Left cardiac atrium (tissue), 4 donors: ENCODE results near the gene RERE. TPM values are rescaled to one million over a fixed set of nuclear protein-coding genes. Genes with fewer than 3 reads are reported as not detected.
A peak's percentile ranks its signal among the peaks of the same experiment; 100 is the strongest.
"Not testable (repeated sequence)": the region's sequence is repeated elsewhere in the genome, so short reads cannot be mapped to it uniquely, and the experiment has no call there.

ENCODE experiments used
- ATAC-seq, 2 donors: fragments of 200-7000 bp; cut with Tn5 transposase; one replicate each; pipeline ENCODE4 v1.9.1; 2020; ENCODE audit warnings: mild to moderate bottlenecking in 2 of 2, moderate library complexity in 2 of 2
- DNase-seq: peaks from one replicate; pipeline ENCODE4 v3.0.0-alpha.2; 2020
- intact Hi-C, 2 donors: fragments of 100-400 bp; cut with DNase I; formaldehyde crosslinking; loops; one replicate each; pipeline versions ENCODE4 v1.14.1 to v1.15.1; 2022 to 2023
- total RNA-seq, 2 donors: library from RNA; stranded (reverse); fragmentation: NEBNext Ultra II Directional; extraction: Animal tissue kit (Norgen Biotek cat#: 25700); gene quantifications; one replicate each; pipeline ENCODE4 v1.2.1, GENCODE V29; 2021
- donor health status: DM: no; HTN: yes; CAD: no.
- donor health status: DM: no; HTN: yes; CAD: no; lungs with severe emphysema.
- donor health status: DM: yes; HTN: yes; CAD: no.
- donor health status: Dilated cardiomyopathy.

The RERE gene
- total RNA-seq, 2 donors from 2014 or later, result 128 to 162 TPM

DNA sequence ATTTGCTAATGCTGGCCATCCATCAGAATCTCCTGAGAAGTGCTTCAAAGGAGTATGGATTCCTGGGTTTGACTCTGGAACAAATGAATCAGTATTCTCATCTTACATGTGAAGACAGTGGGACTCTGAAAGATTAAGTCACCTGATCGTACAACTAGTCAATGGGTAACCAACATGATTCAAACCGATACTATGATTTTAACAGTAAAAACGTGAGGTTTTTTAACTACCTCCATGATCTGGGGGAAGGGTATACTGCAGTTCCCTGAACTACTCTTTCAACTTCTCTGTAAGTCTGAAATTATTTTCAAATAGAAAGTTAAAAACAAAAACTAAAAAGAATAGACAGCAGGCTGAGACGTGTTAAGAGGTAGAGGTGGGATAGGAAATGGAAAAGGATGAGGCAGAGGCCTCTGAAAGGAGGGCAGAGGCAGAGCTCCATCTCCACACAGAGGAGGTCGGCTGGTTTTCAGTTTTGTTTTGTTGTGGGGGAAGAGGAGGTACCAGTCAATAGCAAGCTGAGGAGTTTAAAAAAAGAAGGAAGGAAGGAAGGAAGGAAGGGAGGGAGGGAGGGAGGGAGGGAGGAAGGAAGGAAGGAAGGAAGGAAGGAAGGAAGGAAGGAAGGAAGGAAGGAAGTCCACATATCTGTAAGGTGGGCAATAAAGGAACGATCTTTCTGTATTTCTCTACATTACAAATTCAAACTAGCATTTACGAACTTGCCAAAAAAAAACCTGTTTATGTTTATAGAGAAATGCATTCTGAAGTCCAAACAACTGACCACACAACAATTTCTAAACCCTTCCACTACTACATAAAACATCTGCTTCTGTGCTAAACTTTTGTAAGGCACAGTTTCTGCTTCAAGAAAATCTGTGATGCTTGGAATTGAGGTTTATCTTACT is 213.1 kb downstream of the RERE start:
- intact Hi-C loops, result no loop called here
- no peak for DNase-seq
- ATAC-seq, result no peak

DNA sequence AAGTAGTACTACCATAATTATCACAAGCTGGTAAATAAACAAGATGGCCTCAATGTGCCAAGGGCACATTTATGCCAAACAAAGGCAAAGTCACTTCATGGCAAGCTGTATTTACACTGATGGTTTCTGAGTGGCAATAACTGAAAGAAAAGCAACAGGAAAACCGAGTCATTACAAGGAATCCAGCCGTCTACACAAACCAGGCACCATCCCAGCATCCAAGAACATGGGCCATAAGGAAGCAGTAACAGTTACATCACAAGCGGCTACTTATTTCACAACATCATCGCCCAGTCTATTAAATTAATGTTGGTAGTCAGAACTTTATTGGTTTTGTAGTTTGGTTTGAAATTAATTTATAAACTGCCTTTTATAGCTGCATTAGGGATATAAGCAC is 214.2 kb downstream of the RERE start:
- intact Hi-C loops, result no loop called here
- DNase-seq, result no peak
- ATAC-seq, result no peak

DNA sequence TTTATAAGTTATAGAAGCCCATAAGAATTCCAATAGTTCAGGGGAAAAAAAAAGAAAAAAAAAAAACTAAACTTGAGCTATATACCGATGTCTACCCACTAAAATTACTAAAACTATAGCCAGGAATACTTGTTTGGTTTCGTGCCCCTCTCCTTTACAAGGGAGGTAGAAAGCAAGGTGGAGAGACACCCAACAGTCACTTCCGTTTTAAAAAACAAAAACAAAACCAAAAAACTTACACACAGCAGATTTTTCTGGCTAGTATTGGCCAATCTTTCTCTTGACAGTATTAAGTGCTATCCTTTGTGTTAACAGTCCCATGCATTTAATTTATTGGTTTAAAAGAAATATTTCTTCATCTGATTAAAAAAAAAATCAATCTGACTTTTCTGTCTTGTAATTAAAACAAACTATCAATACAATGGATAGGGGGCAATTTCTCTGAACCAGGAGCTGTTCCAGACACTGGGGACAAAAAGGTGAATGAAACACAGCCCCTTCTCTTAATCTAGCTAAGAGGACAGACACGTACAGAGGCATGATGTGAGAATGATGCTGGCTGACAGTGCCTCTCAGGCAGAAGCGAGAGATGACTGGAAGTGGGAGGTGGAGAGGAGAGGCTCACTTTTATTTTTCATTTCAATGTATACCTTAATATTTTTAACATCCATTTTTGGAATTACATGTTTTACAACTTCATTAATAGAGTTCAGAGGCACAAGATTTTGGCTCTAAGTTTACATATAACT is 214.8 kb downstream of the RERE start:
- intact Hi-C loops, result no loop called here
- DNase-seq (no peak), ATAC-seq (peak in 1 of 2 donors; percentile 26)

DNA sequence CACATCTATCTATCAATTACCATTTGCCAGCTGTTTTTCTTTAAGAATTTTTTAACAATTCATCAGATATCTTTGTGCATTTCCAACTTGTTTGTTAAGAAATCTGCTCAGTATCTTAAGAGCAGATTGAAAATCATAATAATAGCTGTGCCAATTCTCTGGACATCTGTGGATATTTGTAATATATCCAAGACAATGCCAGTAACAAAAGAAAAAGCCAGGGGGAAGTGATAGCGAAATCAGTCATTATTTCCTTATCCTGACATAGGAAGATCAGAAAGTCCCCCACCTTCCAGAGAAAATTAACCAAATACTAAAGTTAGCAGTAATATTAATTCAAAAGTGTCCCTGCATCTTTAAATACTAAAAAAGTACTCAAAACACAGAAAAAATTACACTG is 217.1 kb downstream of the RERE start:
- no peak for ATAC-seq
- intact Hi-C loops, result no loop called here
- DNase-seq, result no peak

DNA sequence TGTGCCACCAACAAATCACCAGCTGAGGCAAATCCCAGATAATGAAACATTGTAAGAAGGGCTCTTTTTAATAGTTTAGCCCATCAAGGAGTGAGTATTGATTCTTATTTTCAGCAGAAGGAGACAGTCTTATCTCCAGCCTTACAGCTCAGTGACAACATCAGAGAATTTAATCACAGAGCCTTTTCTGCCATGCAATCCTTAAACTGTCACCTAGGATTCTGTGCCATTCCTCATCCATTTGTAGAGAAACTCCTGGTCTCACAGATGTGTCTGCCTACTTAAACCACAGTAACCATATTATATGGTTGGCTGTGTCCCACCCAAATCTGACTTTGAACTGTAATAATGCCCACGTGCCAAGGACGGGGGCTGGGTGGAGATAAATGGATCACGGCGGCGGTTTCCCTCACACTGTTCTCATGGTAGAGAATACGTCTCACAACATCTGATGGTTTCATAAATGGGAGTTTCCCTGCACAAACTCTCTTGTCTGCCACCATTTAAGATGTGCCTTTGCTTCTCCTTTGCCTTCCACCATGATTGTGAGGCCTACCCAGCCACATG is 217.7 kb downstream of the RERE start:
- intact Hi-C loops, result no loop called here
- DNase-seq (no peak), ATAC-seq (no peak)

DNA sequence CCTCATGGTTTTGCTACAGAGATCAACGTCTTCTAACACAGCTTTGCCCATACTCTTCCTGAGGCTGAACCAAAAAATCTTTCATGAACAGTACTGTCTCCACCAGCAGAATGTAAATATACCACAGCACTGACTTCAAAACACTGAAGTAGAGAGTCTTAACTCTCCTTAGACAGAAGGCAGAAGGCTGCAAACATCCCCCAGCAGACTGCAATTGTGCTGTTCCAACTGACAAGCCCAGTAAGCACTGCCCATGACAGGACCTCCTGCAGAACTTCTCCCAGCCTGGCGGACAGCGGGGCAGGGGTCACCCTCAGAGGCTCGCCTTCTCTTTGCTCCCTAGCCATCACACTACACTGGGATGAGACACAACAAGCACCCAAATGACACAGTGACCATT is 218.7 kb downstream of the RERE start:
- peak; percentile 60 to 66 for ATAC-seq
- intact Hi-C loops, result no loop called here
- no peak for DNase-seq

DNA sequence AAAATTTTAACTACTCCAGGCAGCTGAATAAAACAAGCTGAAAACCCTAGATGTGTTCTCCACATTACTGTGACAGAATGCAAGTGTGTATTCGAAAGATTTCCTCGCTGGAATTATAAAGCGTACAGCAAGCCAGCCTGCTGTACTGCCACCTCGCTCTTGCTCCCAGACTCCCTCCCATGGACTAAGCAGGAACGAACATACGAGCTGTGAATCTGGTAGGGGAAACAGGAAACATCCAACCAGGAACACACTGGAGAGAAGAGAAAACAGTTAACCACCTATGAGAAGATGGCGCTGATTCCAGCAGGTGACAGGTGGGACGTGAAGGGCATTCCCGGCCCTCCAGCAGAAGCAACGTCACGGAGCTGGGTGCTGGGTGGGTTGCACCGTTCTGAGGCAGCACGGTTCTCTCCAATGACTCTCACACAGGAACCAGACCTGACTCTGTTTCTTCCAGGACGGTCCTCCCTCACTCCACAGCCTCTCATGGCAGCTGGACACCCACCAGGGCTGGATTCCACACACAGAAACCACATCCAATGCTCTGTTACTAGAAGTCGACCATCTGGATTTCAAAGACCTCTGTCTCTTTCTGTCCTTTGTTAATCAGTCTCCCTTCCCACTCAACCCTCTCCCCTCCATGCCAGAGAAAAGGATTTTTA is 219.2 kb downstream of the RERE start:
- ATAC-seq (peak; percentile 84 to 88), DNase-seq (peak; percentile 31)
- intact Hi-C loops, result no loop called here

DNA sequence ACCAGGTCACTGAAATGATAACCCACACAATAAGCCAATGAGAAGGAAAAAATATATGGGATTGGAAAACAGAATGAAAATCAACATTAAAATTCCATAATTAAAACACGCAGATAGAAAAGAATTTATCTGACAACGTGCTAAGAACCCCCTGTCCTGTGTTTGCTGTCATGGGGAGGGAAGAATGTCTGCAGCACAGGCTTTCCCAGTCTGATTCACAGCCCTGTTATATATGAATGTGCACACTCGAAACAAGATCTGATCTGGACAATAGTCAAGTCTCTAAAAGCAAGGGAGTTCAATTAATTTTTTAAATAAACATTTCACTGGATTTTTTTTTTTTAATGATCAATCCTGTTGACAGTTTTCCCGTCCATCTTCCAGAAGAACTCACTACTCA is 220.0 kb downstream of the RERE start:
- ATAC-seq (no peak), DNase-seq (no peak)
- intact Hi-C loops, result no loop called here

DNA sequence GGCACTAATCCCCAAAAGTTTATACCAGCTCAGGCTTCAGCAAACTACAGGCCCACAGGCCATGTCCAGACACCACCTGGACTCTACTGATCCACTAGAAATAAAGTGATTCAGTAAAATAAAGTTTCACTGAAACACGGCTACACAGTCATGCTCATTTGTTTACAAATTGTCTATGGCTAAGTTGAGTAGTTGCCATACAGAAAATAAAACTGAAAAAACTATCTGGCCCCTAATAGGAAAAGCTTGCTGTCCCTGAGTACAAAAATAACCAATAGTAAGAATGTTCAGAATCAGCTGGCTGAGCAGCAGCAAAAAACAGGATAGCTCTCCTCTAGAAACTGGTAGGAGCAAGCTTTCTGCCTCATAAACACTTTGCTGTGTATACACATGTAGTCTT is 221.5 kb downstream of the RERE start:
- ATAC-seq, result no peak
- intact Hi-C loops, result no loop called here
- DNase-seq, result no peak

DNA sequence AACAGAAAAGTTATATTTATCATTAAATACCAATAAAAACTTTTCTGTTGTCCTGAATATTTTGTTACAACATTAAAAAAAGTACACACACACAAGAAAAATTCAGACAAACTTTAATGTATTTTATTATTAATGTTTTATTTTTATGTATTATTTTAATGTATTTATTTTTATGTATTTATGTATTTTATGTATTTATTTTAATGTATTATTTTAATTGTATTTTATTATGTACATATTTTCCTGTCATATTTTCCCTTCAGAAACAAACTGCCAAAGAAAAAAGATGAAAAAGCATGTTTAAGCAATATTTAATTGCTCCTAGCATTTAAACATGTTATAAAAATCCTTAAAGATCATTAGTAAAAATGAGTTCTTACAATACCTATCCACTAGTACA is 222.1 kb downstream of the RERE start:
- DNase-seq (no peak), ATAC-seq (no peak)
- intact Hi-C loops, result no loop called here

DNA sequence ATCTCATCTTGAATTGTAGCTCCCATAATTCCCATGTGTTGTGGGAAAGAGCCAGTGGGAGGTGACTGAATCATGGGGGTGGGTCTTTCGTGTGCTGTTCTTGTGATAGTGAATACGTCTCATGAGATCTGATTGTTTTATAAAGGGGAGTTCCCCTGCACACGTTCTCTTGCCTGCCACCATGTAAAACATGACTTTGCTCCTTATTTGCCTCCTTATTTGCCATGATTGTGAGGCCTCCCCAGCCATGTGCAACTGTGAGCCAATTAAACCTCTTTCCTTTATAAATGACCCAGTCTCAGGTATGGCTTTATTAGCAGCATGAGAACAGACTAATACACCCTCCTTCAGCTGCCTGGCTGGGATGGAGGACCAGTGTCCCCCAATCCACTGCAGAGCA is 224.1 kb downstream of the RERE start:
- intact Hi-C loops, DNase-seq, ATAC-seq: not testable (repeated sequence)

DNA sequence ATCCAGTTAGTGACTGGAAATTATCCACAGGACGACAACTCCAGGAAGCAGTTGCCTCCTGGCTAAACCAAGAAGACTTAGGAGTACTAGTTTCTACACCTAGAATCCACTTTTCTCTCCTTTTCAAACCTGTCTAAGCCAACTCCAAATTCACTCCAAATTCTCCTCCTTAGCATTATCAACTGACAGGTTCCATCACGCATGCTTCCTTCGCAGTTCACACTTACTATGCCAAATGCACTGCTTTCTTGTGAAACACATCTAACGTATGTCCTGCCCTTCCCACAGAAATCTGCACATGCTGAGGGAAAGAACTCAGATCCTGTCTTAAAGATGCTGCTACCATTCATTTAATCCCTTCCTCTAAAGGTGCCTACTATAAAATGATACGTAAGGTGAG is 225.9 kb downstream of the RERE start:
- DNase-seq, result no peak
- ATAC-seq, result no peak
- intact Hi-C loops, result no loop called here

DNA sequence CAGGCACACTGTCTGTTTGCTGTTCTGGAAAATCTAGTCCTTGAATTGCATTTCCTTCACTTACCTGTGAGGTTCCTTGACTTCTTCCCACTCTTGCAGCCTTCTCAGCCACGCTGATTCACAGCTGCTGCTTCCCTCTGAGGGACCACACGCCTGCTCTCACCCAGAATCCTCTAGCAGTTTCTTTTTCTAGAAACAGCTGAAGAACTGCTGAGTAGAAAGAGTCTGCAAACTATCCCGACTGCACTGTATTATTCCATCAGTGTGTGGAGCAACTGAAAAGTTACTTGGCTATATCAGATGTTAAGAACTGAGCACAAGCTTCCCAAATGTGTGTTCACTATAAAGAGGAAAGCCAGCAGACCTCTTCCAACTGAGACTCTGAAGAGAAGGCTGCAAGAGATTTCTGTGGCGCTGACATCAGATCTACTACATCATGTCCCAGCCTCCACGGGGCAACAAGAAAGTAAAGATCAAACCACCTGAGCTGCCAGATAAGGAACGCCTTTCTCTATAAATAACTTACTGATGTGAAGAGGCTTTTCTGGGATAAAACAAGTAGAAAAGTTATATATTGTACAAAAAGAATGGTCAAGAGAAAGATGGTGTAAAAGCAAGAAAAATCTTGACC is 226.6 kb downstream of the RERE start:
- intact Hi-C loops, result no loop called here
- DNase-seq (no peak), ATAC-seq (peak; percentile 39 to 57)

DNA sequence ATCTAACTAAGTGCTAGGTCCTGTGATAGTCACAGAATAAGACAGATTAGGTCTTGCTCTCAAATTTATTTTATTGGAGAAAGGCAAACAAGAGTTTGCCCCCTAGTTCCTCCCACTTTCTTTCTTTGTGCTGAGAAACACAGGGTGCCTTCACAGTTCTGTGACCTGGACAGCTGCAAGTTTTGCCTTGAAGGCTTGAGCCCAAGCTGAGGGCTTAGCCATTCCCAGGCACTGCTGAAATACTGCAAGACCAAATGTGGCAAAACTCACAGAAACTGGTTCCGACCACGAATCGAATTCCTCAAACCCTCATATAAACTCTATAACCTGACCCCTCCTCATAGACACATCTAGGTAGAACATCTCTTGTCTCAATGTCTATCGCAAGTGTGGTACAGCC is 227.9 kb downstream of the RERE start:
- ATAC-seq, result no peak
- DNase-seq, result no peak
- intact Hi-C loops, result no loop called here

DNA sequence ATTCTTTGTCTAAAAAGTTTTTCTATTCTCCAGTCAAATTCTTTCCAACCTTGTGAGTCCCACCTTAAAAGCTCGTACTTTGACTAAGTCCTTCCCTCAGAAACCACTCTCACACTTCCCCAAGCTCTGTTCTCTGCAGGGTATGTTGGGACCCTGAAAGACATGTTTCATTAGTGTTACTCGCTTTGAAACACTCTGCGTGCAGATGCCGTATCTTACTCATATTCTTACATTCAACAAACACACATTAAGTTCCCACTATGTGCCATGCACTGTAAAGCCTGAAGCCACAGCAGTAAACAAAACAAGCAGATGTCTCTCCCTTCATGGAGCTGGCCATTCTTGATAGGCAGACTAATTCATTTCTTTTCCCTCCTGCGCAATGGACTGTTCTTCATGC is 229.7 kb downstream of the RERE start:
- ATAC-seq (no peak), DNase-seq (no peak)
- intact Hi-C loops, result no loop called here

DNA sequence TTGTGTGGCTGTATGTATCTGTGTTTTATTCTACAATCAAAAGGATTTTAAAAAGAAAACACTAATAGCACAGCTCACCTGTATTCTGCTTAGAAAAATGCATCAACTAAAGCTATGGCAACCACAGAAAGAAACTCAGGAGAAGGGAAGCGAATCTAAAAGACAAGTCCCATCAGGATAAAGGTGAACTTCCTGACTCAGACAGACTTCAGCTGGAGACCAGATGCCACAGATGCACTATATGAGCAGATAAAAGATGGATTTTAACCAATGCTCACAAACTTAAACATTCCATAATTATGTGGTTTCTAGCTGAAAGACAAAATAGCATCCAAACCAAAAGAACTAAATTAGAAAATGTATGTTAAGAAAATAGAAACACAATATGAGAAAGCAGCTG is 231.0 kb downstream of the RERE start:
- ATAC-seq (no peak), DNase-seq (no peak)
- intact Hi-C loops, result no loop called here

DNA sequence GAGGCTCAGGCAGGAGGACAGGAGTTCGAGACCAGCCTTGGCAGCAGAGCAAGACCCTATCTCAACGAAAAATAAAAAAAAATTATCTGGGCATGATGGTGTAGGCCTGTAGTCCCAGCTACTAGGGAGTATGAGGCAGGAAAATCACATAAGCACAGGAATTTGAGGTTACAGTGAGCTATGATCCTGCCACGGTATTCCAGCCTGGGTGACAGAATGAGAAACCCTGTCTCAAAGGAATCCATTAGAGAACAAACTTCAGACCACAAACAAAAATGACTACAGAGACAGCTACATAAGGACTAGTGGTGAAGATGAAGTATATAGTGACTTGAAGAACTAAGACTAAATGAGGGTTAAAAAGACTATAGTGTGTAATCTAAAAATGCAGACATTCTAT is 233.1 kb downstream of the RERE start:
- ATAC-seq, result no peak
- DNase-seq, result no peak
- intact Hi-C loops, result no loop called here

DNA sequence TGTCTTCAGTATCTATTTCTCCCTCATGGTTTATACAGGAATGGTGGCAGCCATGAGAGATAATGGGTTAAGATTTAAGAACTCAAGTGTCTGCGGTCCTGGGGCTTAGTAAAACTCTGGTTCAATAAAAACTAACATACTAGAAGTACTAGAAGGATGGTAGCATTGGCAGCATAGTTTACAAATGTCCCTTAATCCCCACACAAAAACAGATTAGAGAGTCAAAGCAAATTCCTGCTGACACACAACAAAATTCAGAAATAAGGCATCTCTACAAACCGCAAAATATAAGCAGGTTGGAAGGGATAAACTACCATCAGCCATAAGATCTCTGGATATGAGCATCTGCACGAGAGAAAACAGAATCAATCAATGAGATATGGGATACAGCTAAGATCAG is 234.4 kb downstream of the RERE start:
- DNase-seq (no peak), ATAC-seq (no peak)
- intact Hi-C loops, result no loop called here

DNA sequence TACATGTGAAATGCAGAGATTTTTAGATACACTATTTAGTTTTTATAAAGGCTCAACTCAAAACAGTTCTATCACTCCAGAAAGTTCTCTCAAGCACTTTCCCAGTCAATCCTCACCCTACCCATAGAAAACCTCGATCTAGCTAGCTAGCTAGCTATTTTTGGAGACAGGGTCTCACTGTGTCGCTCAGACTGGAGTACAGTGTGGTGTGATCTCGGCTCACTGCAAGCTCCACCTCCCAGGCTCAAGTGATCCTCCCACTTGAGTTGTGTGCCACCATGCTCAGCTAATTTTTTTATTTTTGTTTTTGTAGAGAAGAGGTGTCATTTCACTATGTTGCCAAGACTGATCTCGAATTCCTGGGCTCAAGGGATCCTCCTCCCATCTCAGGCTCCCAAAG is 236.9 kb downstream of the RERE start:
- DNase-seq (peak; percentile 20), ATAC-seq (peak; percentile 78 to 83)
- intact Hi-C loops, result no loop called here
